HG02759 (cell line): ENCODE measurements around the gene AIFM1.

Source experiments
- ATAC-seq: cut with Tn5 transposase; IDR thresholded peaks from one replicate; pipeline ENCODE4 v1.9.1; 2021; ENCODE audit warnings: mild to moderate bottlenecking, moderate library complexity; ENCODE audit not compliant: unreplicated experiment

The AIFM1 gene

DNA sequence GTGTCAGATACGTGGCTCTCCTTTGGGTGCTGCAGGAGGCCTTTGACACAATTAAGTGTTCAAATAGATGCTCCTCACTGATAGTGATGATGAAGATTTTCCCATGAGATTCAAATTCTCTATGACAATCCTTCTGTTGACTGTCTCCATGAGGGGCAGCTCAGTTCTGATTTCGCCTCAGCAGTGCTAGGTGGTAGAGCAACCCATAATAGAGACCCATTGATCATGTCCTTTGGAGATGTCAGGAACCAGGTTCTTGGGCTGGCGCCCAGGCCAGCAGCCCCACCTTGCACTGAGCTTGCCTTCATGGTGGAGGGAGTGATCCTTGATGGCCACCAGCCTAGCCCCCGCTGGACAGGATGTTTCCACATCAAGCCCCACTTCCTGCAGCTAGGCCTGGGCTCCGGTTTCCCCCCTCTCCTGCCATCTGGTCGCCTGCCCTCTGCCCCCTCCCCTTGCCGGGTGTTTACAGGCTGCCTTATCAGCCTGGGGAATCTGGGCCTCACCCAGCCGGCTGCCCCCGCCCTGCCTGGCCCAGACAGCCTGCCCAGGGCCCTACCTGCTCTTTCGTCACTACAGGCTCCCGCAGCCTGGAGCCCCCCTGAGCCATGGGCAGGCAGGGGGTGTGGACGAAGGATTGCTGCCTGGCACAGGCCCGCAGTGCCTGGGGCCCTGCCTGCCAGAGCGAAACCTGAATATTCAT, 68.0 kb downstream of the AIFM1 start:
- no peak for ATAC-seq

DNA sequence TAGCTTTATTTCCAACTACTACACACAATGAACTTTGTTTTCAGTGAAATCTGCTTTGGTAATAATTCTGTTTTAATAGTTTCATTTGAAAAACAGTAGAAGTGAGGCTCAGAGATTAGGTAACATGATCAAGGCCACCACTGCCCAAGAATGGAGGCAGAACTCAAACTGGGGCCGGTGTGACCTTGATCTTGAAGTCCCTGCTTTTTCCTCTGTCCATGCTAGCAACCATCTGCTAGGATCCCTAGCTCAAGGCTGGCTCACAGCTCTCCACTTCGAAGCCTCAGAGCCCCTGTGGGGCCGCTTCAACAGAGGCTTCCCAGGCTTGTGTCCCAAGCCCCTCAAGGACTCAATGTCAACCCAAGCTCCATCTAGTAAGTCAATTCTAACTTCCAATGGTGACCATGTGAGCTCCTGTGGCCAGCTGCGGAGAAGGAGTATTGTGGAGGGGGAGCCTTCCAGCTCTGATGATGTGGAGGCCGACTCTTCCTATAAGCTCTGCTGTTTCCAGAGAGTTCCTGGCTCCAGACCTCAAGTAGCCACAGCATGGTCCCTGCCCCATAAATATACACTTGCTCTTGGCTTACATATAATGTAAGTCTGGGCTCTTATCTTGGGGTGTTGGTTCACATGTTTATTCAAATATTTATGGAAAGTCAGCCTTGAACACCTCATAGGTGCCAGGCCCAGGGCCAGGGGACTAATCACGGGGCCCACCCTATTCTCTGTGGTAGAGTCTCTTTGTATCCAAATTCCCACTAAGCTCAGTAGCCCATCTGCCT, 70.2 kb downstream of the AIFM1 start:
- no peak for ATAC-seq

DNA sequence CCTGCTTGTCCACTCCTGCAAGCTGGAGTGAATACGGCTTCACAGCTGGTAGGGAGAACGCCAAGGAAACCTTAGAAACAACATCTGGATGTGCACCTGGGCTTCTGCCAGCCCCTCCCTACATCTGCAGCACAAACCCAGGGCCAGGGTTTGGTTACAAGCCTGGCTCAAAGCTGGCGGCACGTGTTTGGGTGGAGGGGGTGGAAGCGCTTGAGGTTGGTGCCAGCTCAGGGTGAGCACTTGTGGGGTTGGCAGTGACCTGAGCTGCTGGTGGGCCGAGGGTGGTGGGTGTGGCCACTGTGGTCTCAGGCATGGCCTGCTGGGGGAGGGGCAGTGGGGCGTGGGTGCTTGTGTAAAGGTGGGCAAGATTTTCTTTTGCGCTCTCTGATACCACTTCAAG, 70.9 kb downstream of the AIFM1 start:
- no peak for ATAC-seq

DNA sequence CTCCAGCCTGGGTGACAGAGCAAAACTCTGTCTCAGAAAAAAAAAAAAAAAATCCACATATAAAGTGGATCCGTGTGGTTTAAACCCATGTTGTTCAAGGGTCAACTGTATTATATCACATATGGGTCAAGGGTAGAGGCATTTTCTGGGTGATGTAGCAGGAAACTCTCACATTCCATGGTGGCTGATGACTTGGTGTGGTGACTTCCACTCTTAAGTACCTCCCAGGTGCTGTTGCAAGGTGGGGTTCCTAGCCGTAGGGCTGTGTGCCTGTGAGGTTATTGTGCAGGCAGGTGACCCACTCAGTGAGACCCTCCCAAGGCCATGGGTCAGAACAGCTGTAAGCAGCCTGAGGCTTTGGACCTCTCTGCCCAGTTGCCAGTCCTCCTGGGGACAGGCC, 72.4 kb downstream of the AIFM1 start:
- ATAC-seq: no peak

DNA sequence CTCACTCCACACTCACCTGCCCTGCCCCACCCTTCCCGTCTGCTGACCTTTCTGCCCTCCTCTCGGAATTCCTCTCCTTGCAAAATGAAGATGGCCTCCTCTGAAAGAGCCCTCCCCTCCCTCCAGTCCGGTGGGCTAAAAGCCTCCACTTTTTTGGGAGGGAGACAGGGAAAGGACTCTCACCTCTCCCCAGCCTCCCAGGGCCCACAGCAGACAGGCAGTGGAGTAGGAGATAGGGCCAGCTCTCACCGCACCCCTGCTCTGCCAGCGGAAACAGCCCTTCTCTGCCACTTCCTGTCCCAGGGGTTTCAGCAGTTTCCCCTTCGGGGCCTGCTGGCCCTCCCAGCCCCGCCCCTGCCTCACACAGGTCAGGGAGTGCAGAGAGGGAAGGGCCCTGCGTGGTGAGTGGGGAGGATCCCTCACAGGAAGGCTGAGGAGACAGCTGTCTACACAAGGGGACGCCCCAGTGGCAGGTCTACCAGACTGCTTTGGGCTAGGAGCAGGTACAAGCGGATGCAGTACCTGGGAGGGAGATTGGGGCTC, 73.6 kb downstream of the AIFM1 start:
- peak; percentile 99 for ATAC-seq

DNA sequence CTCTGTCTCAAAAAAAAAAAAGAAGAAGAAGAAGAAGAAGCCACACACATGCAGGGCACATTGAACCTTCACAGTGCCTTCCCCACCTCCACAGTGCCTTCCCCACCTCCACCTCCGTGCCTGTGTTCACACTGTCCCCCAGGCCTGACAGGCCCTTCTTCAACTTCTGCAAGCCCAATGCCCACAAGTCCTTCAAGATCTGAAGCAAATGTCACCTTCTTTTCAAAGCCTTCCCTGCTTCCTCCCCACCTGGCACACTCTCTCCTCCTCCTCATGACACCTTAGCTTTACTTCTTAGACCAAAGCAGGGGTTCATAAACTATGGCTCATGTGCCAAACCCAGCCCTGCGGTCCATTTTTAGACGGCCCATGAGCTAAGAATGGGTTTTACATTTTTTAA, 75.3 kb downstream of the AIFM1 start:
- ATAC-seq: no peak

DNA sequence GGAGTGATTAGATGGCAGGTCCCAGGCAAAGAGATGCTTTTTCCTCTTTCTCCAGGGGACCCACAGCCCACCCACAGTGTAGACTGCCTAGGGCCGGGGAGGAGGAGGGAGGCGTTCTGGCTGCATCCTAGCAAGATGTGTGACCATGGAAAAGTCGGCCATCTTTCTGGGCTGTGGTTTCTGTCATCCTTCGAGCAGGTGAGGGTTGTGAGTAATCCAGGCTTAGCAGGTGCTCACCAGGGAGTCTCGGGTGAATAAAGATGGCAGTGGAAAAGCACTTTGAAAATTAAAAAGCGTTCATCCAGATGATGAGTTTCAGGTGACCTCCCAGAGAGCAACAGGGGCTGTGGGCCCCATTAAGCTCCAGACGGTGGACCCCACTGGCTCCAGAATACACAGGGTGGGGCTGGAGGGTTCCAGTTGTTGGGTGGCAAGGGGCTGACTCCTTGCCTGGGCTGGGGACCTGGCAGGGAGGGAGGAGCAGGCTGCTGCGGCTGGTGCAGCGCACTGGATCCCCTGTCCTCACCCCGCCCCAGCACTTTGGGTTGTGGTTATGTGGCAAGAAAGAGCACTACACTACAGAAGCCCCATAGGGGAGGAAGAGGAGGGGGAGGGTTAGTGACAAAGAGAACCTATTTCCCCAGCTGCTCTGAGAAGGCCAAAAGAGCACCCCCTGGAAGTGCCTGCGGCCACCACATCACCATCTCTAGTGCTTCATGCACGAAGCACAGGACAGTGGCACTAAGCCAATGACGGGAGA, 79.0 kb downstream of the AIFM1 start:
- peak; percentile 40 for ATAC-seq

DNA sequence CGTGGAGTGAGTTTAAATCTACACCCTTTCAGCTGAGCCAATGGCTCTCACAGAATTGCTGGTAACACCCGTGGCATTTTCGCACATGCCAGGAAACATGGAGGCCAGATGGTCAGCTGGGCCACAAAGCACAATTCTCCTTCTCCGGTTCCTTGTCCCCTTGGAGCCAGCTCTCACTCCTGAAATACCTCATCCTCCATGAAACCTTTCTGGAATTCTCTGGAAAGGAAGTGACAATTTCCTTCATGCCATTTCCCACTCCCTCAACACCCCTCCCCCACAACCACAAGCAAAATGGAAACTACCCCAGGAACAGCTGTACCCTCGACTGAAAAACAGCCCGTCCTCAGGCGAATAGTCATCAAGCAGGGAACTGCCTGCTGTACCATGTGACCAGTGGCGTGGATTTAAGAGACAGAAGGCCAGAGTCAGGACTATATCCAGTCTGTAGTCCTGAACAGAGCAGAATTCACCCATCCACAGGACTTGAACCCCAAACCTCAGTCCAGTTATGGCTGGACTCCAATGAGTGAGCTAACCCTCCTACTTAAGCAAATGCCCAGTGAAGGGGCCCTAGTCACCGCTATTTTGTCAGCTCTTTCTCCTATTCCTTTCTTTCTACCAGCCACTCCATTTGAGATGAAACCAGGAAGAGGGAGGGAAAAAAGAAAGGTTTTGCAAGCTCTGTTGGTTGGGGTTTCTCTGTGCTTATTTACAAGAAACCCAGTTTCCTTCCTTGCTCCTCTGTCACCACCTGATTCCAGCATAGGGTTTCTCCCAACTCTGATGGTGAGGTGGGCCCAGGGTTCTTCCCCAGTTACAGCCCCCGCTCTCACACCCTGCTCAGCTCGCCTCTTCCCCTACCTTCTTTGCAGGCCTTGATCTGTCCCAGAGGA, 79.8 kb downstream of the AIFM1 start:
- ATAC-seq: no peak

DNA sequence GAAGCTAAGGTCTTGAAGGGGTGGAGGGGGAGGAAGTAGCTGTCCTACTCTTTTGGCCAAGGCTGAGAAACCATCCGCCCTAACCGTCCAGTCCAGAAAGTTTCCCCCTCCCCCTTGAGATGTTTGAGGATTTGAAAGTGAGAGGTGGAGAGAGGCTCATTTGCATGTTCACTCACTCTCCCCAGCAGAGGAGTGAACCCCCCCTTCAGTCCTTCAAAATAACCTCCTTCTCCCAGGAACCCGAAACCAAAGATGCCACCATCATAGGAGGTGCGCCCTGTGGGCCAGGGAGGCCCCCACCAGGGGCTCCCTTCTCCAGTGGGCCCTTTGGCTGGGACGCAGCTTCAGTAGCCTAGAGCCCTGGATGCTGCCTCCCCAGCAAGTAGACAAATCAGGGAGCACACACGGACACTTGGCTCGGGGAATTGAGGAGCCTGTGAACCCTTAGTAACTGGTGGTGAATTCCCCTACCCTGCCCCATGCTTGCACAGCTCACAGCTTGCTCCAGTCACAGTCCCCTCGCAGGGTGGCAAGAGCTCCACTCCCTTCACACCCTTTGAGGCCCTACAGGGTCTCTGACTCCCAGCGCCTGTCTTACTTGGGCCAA, 80.9 kb downstream of the AIFM1 start:
- peak; percentile 42 for ATAC-seq

DNA sequence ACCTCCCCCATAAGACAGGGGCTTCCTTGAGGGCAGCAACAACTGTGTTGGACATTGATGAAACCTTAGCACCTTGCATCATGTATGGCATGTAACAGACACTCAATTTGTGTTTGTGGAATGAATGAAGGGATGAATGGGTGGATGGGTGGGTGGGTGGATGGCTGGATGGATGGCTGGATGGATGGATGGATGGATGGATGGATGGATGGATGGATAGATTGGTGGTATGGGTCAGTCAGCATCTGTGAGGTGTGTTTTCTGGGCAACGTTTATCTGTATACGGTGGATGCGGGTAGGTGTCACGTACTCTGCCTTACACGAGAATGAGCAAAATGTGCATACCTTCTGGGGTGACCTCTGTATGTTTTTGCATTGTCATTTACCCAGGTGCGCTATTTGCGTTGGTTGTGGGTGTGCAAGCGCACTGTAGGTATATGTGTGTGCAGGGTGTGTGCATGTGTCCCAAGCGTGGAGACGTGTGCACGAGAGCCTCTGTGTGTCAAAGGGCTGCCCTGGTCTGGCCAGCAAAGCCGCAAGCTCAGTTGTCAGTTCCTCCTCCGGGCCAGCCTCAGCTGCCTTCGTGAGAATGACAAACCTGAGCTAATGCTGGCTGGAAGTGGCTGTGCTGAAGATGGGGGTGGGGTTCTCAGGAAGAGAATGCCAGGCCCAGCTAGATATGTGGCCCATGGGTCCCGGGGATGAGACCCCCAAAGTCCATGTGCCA, 81.8 kb downstream of the AIFM1 start:
- peak; percentile 29 for ATAC-seq

DNA sequence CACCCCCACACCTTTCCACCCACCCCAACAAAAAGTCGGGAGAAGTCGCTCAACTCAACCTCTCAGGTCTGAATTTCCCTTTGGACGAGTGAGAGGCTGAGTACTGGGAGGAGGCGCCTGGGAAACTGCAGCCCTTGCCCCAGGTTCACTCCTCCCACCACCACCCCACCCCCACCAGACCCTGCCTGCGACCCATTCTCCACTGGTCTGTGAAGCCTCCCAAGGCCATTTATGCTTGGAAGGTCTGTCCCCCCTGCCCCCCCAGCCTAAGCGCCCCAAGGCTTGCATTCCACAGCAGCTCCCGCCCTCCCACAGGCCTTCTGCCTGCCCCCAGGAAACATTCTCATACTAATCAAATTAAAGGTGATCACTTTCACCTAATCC, 82.5 kb downstream of the AIFM1 start:
- no peak for ATAC-seq

DNA sequence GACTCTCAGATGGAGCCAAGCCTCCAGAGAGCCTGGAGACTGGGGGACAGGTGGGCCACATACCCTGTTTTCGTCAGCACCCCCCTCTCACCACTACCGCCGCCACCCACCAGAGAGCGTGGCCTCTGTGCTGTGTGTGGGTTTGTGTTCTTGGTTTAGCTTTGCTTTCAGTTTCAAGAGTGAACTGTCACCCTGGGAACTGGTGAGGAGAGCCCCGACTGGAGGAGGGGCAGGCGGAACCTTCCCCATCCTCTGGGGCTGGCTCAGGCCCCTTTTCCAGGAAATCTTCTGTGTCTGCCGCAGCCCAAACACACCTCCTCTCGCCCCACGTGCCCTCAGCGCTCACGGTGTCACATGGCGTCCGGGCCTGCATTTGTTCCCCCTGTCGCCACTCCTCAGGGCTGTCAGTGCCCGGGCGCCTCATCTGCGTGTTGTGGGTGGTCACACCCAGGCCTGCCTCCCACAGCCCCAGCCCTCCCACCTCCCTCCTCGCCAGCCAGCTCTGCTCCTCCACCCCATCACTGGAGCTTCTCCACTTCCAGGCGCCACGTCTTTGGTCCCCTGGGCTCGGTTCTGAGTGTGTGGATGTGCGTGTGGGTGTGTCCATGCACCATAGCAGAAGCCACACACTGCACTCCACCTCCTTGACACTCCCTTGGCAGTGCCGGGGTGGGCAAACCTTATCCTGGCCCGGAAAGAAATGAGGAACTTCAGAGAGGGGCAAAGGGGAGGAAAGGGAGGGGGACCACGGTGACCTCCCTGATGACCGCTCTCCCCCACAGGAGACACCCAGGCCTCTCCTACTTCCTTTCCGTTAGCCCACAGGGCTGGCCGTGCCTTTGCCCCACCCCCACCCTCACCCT, 83.2 kb downstream of the AIFM1 start:
- peak; percentile 60 for ATAC-seq

DNA sequence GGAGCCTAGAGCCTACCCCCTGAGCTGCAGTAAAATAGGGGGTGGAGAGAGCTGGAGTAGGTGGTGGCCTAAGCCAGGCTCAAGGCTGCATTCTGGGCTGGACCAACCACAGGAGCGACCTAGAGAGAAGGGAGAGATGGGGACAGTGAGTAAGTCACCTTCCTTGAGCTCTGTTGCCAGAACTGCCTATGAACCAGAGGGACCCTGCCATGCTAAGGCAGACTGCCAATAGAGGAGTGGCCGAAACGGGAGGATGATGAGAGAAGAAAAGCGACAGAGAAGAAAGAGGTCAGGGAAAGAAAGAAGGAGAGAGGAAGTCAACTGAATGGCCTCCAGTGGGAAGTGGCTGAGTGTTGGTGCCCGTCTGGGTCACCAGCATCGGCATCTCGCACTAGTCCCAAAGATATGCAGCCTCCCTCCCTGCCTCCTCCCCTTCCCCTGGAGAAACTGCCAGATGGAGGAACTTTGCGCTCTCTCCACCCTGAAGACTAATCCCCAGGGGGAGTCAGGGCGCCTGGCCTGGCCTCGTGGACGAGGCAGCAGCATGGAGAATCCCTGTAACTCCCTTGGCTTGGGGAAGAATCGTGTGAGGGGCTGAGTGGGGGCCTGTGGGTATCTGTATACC, 84.1 kb downstream of the AIFM1 start:
- ATAC-seq: no peak

DNA sequence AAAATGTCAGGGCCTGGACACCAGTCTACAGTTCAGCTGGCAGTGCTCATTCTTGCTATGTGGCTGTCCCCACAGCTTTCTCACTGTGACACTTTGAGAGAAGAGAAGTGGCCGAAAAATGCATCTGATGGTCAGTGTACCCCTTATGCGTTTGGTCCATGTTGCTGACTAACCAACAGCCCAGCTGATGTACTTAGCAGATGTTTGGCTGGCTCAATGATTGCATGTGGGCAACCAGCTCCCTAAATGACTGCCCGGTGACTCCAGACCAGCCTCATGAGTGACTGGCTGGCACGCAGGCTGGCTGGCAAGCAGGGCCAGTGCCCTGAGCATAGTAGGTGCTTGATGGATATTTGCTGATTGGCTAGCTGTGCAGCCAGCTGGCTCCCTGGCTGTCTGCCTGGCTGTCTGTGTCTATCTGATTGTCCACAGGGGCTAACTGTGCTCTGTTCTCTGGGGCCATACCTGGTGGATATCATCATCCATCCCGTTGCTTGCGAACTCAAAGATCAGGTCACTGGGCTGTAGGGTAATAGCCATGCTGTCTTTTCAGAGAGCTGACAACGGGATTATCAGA, 84.8 kb downstream of the AIFM1 start:
- no peak for ATAC-seq

DNA sequence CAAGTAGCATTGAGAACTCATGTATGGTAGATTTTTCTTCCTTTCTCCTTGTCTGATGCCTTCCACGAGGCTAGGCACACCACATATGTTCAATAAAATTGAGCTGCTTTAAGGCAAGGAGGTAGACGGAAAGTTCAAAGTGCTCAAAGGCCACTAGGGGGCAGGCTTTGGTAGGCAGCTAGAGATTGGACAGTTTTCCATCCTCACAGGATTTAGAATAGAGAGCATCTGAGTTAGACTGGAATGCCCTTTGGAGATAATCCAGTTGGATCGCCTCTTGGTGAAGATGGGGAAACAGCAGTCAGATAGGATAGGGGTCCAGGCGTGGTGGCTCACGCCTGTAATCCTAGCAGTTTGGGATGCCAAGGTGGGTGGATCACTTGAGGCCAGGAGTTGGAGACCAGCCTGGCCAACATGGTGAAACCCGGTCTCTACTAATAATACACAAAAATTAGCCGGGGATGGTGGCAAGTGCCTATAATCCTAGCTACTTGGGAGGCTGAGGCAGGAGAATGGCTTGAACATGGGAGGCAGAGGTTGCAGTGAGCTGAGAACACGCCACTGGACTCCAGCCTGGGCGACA, 85.7 kb downstream of the AIFM1 start:
- ATAC-seq: no peak
